HepG2 (cell line): ENCODE results near the gene PRKCD. TPM values are rescaled to one million over a fixed set of nuclear protein-coding genes. Genes with fewer than 3 reads are reported as not detected.

Experiments used
- BHLHE40 ChIP-seq: IDR thresholded peaks from 2 replicates; pipeline ENCODE4 v1.6.1; 2011; ENCODE audit warnings: low read length, improper control_type of control experiment
- CCAR2 ChIP-seq: fragments of 200-400 bp; formaldehyde crosslinking; optimal IDR thresholded peaks from 2 replicates; pipeline ENCODE3; 2018; ENCODE audit warnings: low read depth, mild to moderate bottlenecking, low read length, moderate library complexity
- EP300 ChIP-seq, 3 experiments: sonication (generic) in 1 of 3; formaldehyde crosslinking in 1 of 3; IDR thresholded peaks; 2 replicates each; pipeline versions ENCODE4 v1.5.1 to v1.6.1; 2011 to 2020; ENCODE audit warnings: low read depth in 2 of 3, low read length in 2 of 3, borderline replicate concordance in 1 of 3, improper control_type of control experiment in 1 of 3, mild to moderate bottlenecking in 1 of 3, missing genetic modification reagents in 1 of 3, moderate library complexity in 1 of 3
- HMG20A ChIP-seq: IDR thresholded peaks from 2 replicates; pipeline ENCODE4 v1.6.1; 2016; ENCODE audit warnings: borderline replicate concordance
- HNRNPL ChIP-seq: fragments of 200-400 bp; formaldehyde crosslinking; IDR thresholded peaks from 2 replicates; pipeline ENCODE4 v1.6.1; 2017; ENCODE audit warnings: mild to moderate bottlenecking, low read depth, low read length
- NFE2L2 ChIP-seq: fragments of 150-350 bp; IDR thresholded peaks from 2 replicates; pipeline ENCODE4 v1.6.1; 2014; ENCODE audit warnings: low read length
- NR0B2 ChIP-seq: sonication (generic); formaldehyde crosslinking; IDR thresholded peaks from 2 replicates; pipeline ENCODE4 v1.4.0; 2020; ENCODE audit warnings: mild to moderate bottlenecking, missing genetic modification reagents
- TBX2 ChIP-seq: sonication (generic); formaldehyde crosslinking; IDR thresholded peaks from 2 replicates; pipeline ENCODE4 v1.5.0; 2020; ENCODE audit warnings: missing genetic modification reagents, mild to moderate bottlenecking, borderline replicate concordance
- THAP7 ChIP-seq: sonication (generic); formaldehyde crosslinking; IDR thresholded peaks from 2 replicates; pipeline ENCODE4 v1.8.1; 2023; ENCODE audit warnings: mild to moderate bottlenecking, missing genetic modification reagents
- YY1 ChIP-seq: IDR thresholded peaks from 2 replicates; pipeline ENCODE4 v1.6.1; 2011; ENCODE audit warnings: low read length, low read depth, moderate library complexity, mild to moderate bottlenecking; ENCODE audit not compliant: insufficient read depth, insufficient replicate concordance
- ZBTB33 ChIP-seq: sonication (generic); formaldehyde crosslinking; IDR thresholded peaks from 2 replicates; pipeline ENCODE4 v1.4.0; 2020; ENCODE audit warnings: missing genetic modification reagents
- ZFP91 ChIP-seq: sonication (generic); formaldehyde crosslinking; IDR thresholded peaks from 2 replicates; pipeline ENCODE4 v1.9.0; 2022; ENCODE audit warnings: missing genetic modification reagents, mild to moderate bottlenecking, borderline replicate concordance
- ZFY ChIP-seq: sonication (generic); formaldehyde crosslinking; IDR thresholded peaks from 2 replicates; pipeline ENCODE4 v1.4.0; 2020; ENCODE audit warnings: missing genetic modification reagents
- ZNF253 ChIP-seq: sonication (generic); formaldehyde crosslinking; IDR thresholded peaks from 2 replicates; pipeline ENCODE4 v1.8.0; 2022; ENCODE audit warnings: mild to moderate bottlenecking, missing genetic modification reagents, borderline replicate concordance
- ZNF343 ChIP-seq: sonication (generic); formaldehyde crosslinking; IDR thresholded peaks from 2 replicates; pipeline ENCODE4 v1.4.0; 2020; ENCODE audit warnings: mild to moderate bottlenecking, missing genetic modification reagents
- ZNF510 ChIP-seq: sonication (generic); formaldehyde crosslinking; IDR thresholded peaks from 2 replicates; pipeline ENCODE4 v1.4.0; 2020; ENCODE audit warnings: low read depth, mild to moderate bottlenecking, missing genetic modification reagents
- ZNF713 ChIP-seq: sonication (generic); formaldehyde crosslinking; IDR thresholded peaks from 2 replicates; pipeline ENCODE4 v1.4.0; 2020; ENCODE audit warnings: mild to moderate bottlenecking, missing genetic modification reagents
- ZNF768 ChIP-seq: sonication (generic); formaldehyde crosslinking; IDR thresholded peaks from 2 replicates; pipeline ENCODE4 v1.4.0; 2020; ENCODE audit warnings: missing genetic modification reagents
- ZNF770 ChIP-seq: sonication (generic); formaldehyde crosslinking; IDR thresholded peaks from 2 replicates; pipeline ENCODE4 v1.5.0; 2020; ENCODE audit warnings: mild to moderate bottlenecking, missing genetic modification reagents
- ZNF83 ChIP-seq: sonication (generic); formaldehyde crosslinking; IDR thresholded peaks from 2 replicates; pipeline ENCODE4 v1.4.0; 2020; ENCODE audit warnings: missing genetic modification reagents, mild to moderate bottlenecking, borderline replicate concordance
- ZSCAN31 ChIP-seq: sonication (generic); formaldehyde crosslinking; IDR thresholded peaks from 2 replicates; pipeline ENCODE4 v1.5.0; 2020; ENCODE audit warnings: low read depth, mild to moderate bottlenecking, missing genetic modification reagents
- polyA plus RNA-seq, 8 experiments: library from polyadenylated mRNA; depleted of rRNA in 3 of 8; stranded (reverse) in 7 of 8; unstranded in 1 of 8; fragments of >200 nt; fragmentation: Illumina TruSeq in 4 of 8; extraction: Trizol in 4 of 8; gene quantifications; 2 replicates each; pipeline versions ENCODE4 v1.2.1 to v1.2.3, GENCODE V29; 2011 to 2016; ENCODE audit warnings: low read depth in 4 of 8, missing spikeins in 1 of 8, mixed read lengths in 1 of 8; ENCODE audit not compliant: insufficient read depth in 1 of 8
- total RNA-seq, 5 experiments: library from RNA; depleted of rRNA; stranded (reverse); fragments of >200 nt; fragmentation: Illumina TruSeq; extraction: Trizol; gene quantifications; 2 replicates each; pipeline ENCODE4 v1.2.3, GENCODE V29; 2016; ENCODE audit warnings: low read depth in 1 of 5

Gene PRKCD
- total and polyA plus RNA-seq, 2 of the 13 experiments (the other 11 are each of a cell fraction or from before 2014, with no cell fraction given) = 1.6 to 40.7 TPM

- TF ChIP-seq ZFP91 = peak; percentile 32; the same call in 1 of the 2 replicates
- TF ChIP-seq EP300 (IDR thresholded peaks at IDR 0.05; ENCODE audit: low read depth in 2 of 2, low read length in 2 of 2) = 0 out of 4 replicates have a peak, but pooled peaks of 1 of the 2 experiments have one; percentile 39
- no peak; the same call in 1 of the 2 replicates for TF ChIP-seq EP300 (CRISPR knock-in tag; IDR thresholded peaks at IDR 0.05; ENCODE audit: borderline replicate concordance)
- peak; percentile 14 for TF ChIP-seq YY1
- TF ChIP-seq TBX2 (CRISPR knock-in tag) = 0 out of 2 replicates have a peak, but pooled peaks have one; percentile 7
- no peak for TF ChIP-seq ZSCAN31 (CRISPR knock-in tag)
- TF ChIP-seq CCAR2 = no peak
- TF ChIP-seq ZBTB33 (CRISPR knock-in tag) = 0 out of 2 replicates have a peak, but pooled peaks have one; percentile 4
- TF ChIP-seq NR0B2 (CRISPR knock-in tag) = no peak
- TF ChIP-seq NFE2L2 = no peak
- no peak for TF ChIP-seq ZNF343
- peak; percentile 27; the same call in 1 of the 2 replicates for TF ChIP-seq ZFY (CRISPR knock-in tag)
- TF ChIP-seq ZNF768 (CRISPR knock-in tag) = no peak
- TF ChIP-seq BHLHE40 = no peak
- no peak for TF ChIP-seq THAP7 (CRISPR knock-in tag)
- TF ChIP-seq HMG20A (CRISPR knock-in tag) = no peak
- peak; percentile 78 for TF ChIP-seq ZNF770 (CRISPR knock-in tag)
- TF ChIP-seq ZNF83 = no peak
- no peak for TF ChIP-seq ZNF253 (CRISPR knock-in tag)
- TF ChIP-seq ZNF510 (CRISPR knock-in tag) = no peak
- no peak for TF ChIP-seq ZNF713 (CRISPR knock-in tag)
- TF ChIP-seq HNRNPL = peak; percentile 86
Observed at GRCh38 chr3:53171064-53171418, 10.0 kb downstream of the PRKCD start (continued).
